OCI-LY3 (cell line): ENCODE measurements around the gene EIF2D.

ENCODE experiments used
- H2AFZ ChIP-seq: fragments of 200-600, 300-600 bp; shearing (Covaris generic); 2 replicates; pipeline ENCODE4 v1.6.0; 2014; ENCODE audit warnings: antibody characterized with exemption, low read depth, low read length
- H3K27ac ChIP-seq: fragments of 200-600, 300-600 bp; sonication (generic); 2 replicates; pipeline ENCODE4 v1.5.1; 2014; ENCODE audit warnings: mild to moderate bottlenecking, low read length, moderate library complexity, mixed read lengths
- H3K27me3 ChIP-seq: fragments of 200-600, 300-600 bp; sonication (generic); 2 replicates; pipeline ENCODE4 v1.6.1; 2014; ENCODE audit warnings: low read depth, low read length, mixed read lengths
- H3K36me3 ChIP-seq: fragments of 200-600, 300-600 bp; sonication (generic); replicated peaks from 2 replicates; pipeline ENCODE3; 2014; ENCODE audit warnings: low read depth, low read length, mixed read lengths
- H3K4me1 ChIP-seq: fragments of 300-600, 200-600 bp; sonication (generic); 2 replicates; pipeline ENCODE4 v1.6.1; 2014; ENCODE audit warnings: low read length, mixed read lengths
- H3K4me2 ChIP-seq: fragments of 200-600, 300-600 bp; sonication (generic); 2 replicates; pipeline ENCODE4 v1.6.1; 2014; ENCODE audit warnings: low read length, mixed read lengths
- H3K4me3 ChIP-seq: fragments of 300-600, 200-600 bp; sonication (generic); 2 replicates; pipeline ENCODE4 v1.5.1; 2014; ENCODE audit warnings: antibody characterized with exemption, mild to moderate bottlenecking, low read length, moderate library complexity
- H3K79me2 ChIP-seq: fragments of 300-600, 200-600 bp; shearing (Covaris generic); 2 replicates; pipeline ENCODE4 v1.6.1; 2014; ENCODE audit warnings: mild to moderate bottlenecking, low read length, mixed read lengths
- H3K9ac ChIP-seq: fragments of 300-600, 200-600 bp; shearing (Covaris generic); 2 replicates; pipeline ENCODE4 v1.6.0; 2014; ENCODE audit warnings: mild to moderate bottlenecking, low read length, moderate library complexity
- H3K9me3 ChIP-seq: fragments of 200-600, 300-600 bp; shearing (Covaris generic); 2 replicates; pipeline ENCODE4 v1.6.1; 2014; ENCODE audit warnings: low read length, mixed read lengths; ENCODE audit not compliant: insufficient read depth
- H4K20me1 ChIP-seq: fragments of 200-600, 300-600 bp; sonication (generic); 2 replicates; pipeline ENCODE4 v1.6.1; 2016; ENCODE audit warnings: low read length, mixed read lengths; ENCODE audit not compliant: insufficient read depth
- CTCF ChIP-seq: fragments of 200-600, 300-600 bp; sonication (generic); IDR thresholded peaks from 2 replicates; pipeline ENCODE4 v1.5.1; 2014; ENCODE audit warnings: antibody characterized with exemption, low read length, low read depth
- EZH2phosphoT487 ChIP-seq: fragments of 200-600 bp; shearing (Covaris generic); IDR thresholded peaks from 2 replicates; pipeline ENCODE4 v1.6.1; 2018; ENCODE audit warnings: antibody characterized with exemption, mixed run types, low read depth

EIF2D gene

GRCh38 chr1:206545351-206545750 is 66.9 kb downstream of the EIF2D start:
- Histone ChIP-seq H3K36me3 (no peaks in the 10 kb centered on the region), H3K4me3 (no peak overlapping the region), H3K4me1 (peaks cover 5% of the 10 kb centered on the region), H3K27me3 (no peaks in the 10 kb centered on the region), H3K79me2 (no peaks in the 10 kb centered on the region), H3K27ac (no peak overlapping the region), H2AFZ (no peak overlapping the region), H3K4me2 (no peak overlapping the region), H3K9me3 (no peaks in the 10 kb centered on the region), H3K9ac (no peak overlapping the region), H4K20me1 (no peaks in the 10 kb centered on the region)
- TF ChIP-seq EZH2phosphoT487 = no peak
- no peak for TF ChIP-seq CTCF

DNA sequence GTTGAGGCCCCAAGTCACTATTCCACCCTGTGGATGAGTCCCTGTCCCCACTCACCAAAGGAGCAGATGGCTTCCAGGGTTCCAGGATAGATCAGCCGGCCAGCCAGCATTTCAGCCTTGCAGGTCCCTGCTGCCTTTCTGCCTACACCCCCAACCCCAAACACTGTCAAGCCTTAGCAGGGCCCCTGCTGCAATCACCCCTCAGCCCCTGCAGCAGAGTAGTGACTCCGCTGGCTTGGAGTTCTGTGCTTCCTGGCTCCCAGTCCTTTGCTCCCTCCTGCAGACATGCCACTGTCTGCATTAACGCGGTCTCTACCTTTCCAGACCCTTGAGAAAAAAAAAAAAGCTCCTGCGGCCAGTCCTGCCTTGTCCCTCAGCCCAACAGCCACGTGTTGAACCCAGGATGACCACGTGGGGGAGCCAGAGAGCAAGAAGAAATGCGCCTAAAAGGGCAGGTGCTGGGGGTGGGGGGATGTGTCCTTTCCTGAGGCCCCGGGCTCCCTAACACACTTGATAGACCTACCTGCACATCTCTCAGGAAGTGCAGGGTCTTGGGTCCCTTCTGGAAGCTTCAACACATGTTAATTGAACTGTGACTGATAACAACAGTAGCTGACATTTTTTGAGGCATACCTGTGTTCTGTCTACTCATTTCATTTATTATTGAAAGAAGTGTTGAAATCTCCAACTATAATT is 67.6 kb downstream of the EIF2D start:
- peak overlapping the region; percentile 33; the same call in 1 of the 2 replicates for H3K4me2 ChIP-seq
- H3K36me3 ChIP-seq = no peaks in the 10 kb centered on the region
- H3K79me2 ChIP-seq = no peaks in the 10 kb centered on the region
- H3K4me3 ChIP-seq = no peak overlapping the region
- H2AFZ ChIP-seq = 0 out of 2 replicates have a peak overlapping the region, but pooled peaks have one; percentile 8
- H3K27ac ChIP-seq = no peak overlapping the region
- H3K27me3 ChIP-seq = no peaks in the 10 kb centered on the region
- TF ChIP-seq CTCF (peak; percentile 97), EZH2phosphoT487 (no peak)
- no peak overlapping the region for H3K9ac ChIP-seq
- H4K20me1 ChIP-seq = no peaks in the 10 kb centered on the region
- no peaks in the 10 kb centered on the region for H3K9me3 ChIP-seq
- H3K4me1 ChIP-seq = peaks cover 5% of the 10 kb centered on the region
